ENCODE measurements around the gene C10orf62. TPM values are rescaled to one million over a fixed set of nuclear protein-coding genes. Genes with fewer than 3 reads are reported as not detected.

The C10orf62 gene
- total RNA-seq, 4 donors from 2014 or later, result 0.32 TPM; not detected in 3

- 67 to 79% methylated on average over 5 of the region's 5 CpGs for WGBS, 2 donors
- H3K4me3 ChIP-seq (ENCODE audit: low read depth, poor library complexity, severe bottlenecking), result no peak overlapping the region
- intact Hi-C loops (cut with DNase I; ENCODE audit: low total_unique reads), result no loop called here
- DNase-seq (ENCODE audit: low spot score in 2 of 2), result no peak
- TF ChIP-seq POLR2A (IDR thresholded peaks at IDR 0.05) (no peak), CTCF (IDR thresholded peaks at IDR 0.05) (no peak)
Measured at GRCh38 chr10:97590748-97591495, 1.4 kb downstream of the C10orf62 start.

GRCh38 chr10:97593421-97593820 lies 3.9 kb downstream of the C10orf62 start:
- peak in 1 of 2 donors; percentile 32 for DNase-seq (ENCODE audit: low spot score in 2 of 2)
- intact Hi-C loops (cut with DNase I; ENCODE audit: low total_unique reads), result no loop called here
- WGBS, 2 donors, result 31 to 47% methylated on average over 4 of the region's 4 CpGs
- TF ChIP-seq POLR2A (IDR thresholded peaks at IDR 0.05) (no peak), CTCF (IDR thresholded peaks at IDR 0.05) (no peak)
- no peak overlapping the region for H3K4me3 ChIP-seq (ENCODE audit: low read depth, poor library complexity, severe bottlenecking)

GRCh38 chr10:97596101-97597082 lies 6.9 kb downstream of the C10orf62 start:
- 29 to 38% methylated on average over 10 of the region's 10 CpGs for WGBS, 2 donors
- peak in 1 of 2 donors; percentile 79 for DNase-seq (ENCODE audit: low spot score in 2 of 2)
- TF ChIP-seq POLR2A (IDR thresholded peaks at IDR 0.05), result no peak
- no peak for TF ChIP-seq CTCF (IDR thresholded peaks at IDR 0.05)
- H3K4me3 ChIP-seq (ENCODE audit: low read depth, poor library complexity, severe bottlenecking), result no peak overlapping the region
- intact Hi-C loops (cut with DNase I; ENCODE audit: low total_unique reads), result no loop called here

- DNase-seq (ENCODE audit: low spot score in 2 of 2), result no peak
- intact Hi-C loops (cut with DNase I; ENCODE audit: low total_unique reads), result no loop called here
- no peak overlapping the region for H3K4me3 ChIP-seq (ENCODE audit: low read depth, poor library complexity, severe bottlenecking)
- TF ChIP-seq CTCF (IDR thresholded peaks at IDR 0.05), result no peak
- TF ChIP-seq POLR2A (IDR thresholded peaks at IDR 0.05), result no peak
- 83 to 97% methylated on average over 2 of the region's 2 CpGs for WGBS, 2 donors
Measured at GRCh38 chr10:97597778-97598177, 8.3 kb downstream of the C10orf62 start.

- intact Hi-C loops (cut with DNase I; ENCODE audit: low total_unique reads), result no loop called here
- TF ChIP-seq POLR2A (IDR thresholded peaks at IDR 0.05), result no peak
- TF ChIP-seq CTCF (IDR thresholded peaks at IDR 0.05), result no peak
- no peak overlapping the region for H3K4me3 ChIP-seq (ENCODE audit: low read depth, poor library complexity, severe bottlenecking)
- WGBS, 2 donors, result 69 to 75% methylated on average over 19 of the region's 19 CpGs
- DNase-seq (ENCODE audit: low spot score in 2 of 2), result no peak
Measured at GRCh38 chr10:97598407-97599271, 9.1 kb downstream of the C10orf62 start.

Measured in lower leg skin (tissue), 4 donors.